Measurements from ENCODE around the gene DNM1.

DNA sequence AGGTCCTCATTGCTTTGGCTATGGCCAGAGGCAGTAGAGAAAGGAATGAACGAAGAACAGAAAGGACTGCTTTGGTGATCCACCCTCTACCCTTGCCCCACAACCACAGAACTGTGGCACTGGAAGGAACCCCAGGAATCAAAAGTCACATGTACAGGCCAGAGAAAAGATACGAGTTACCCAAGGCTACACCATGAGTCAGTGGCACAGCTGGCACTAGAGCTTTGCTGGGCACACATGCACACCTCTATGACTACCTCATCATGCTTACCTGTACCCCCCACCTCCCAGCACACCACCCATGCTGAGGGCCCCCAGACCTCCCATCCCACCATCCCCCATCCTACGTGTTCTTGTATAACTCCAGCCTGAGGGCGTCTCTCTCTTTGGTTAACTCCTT is 59.5 kb downstream of the DNM1 start:
- TF ChIP-seq POLR2AphosphoS5 (IDR thresholded peaks at IDR 0.05; ENCODE audit: low read depth) (no peak), JUNB (IDR thresholded peaks at IDR 0.05; ENCODE audit: unreplicated experiment) (no peak), EZH2 (IDR thresholded peaks at IDR 0.05; ENCODE audit: low read depth, unreplicated experiment) (no peak), CREB1 (CRISPR knock-in tag; IDR thresholded peaks at IDR 0.05; ENCODE audit: low read depth) (no peak)
- TF ChIP-seq, protein P1, sequence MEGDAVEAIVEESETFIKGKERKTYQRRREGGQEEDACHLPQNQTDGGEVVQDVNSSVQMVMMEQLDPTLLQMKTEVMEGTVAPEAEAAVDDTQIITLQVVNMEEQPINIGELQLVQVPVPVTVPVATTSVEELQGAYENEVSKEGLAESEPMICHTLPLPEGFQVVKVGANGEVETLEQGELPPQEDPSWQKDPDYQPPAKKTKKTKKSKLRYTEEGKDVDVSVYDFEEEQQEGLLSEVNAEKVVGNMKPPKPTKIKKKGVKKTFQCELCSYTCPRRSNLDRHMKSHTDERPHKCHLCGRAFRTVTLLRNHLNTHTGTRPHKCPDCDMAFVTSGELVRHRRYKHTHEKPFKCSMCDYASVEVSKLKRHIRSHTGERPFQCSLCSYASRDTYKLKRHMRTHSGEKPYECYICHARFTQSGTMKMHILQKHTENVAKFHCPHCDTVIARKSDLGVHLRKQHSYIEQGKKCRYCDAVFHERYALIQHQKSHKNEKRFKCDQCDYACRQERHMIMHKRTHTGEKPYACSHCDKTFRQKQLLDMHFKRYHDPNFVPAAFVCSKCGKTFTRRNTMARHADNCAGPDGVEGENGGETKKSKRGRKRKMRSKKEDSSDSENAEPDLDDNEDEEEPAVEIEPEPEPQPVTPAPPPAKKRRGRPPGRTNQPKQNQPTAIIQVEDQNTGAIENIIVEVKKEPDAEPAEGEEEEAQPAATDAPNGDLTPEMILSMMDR (conservative IDR thresholded peaks at IDR 0.05; ENCODE audit: low read depth in 2 of 2): no peak

Data from GM23338 (cell line).